GM19240 (cell line): ENCODE data around the gene E2F1.

Experiments used
- DNase-seq: peaks from one replicate; pipeline ENCODE4 v3.0.0; 2011; ENCODE audit warnings: low spot score; ENCODE audit not compliant: insufficient read length

The E2F1 gene

GRCh38 chr20:33686100-33686983 lies at the start of gene E2F1:
Gene E2F1 (minus strand): TSS chr20:33686385. CDS start chr20:33686264, 121 bp downstream.
- DNase-seq = peak; percentile 98

- no peak for DNase-seq
Observed at GRCh38 chr20:33733654-33734576, 47.7 kb upstream of the E2F1 start.

- DNase-seq = peak; percentile 30
Observed at GRCh38 chr20:33732166-33732970, 46.2 kb upstream of the E2F1 start.

GRCh38 chr20:33731693-33732165 lies 45.5 kb upstream of the E2F1 start, which contains the start of gene ZNF341:
Gene ZNF341 (plus strand): TSS chr20:33731996. CDS start chr20:33732022, 26 bp downstream.
- DNase-seq = peak; percentile 43

DNA sequence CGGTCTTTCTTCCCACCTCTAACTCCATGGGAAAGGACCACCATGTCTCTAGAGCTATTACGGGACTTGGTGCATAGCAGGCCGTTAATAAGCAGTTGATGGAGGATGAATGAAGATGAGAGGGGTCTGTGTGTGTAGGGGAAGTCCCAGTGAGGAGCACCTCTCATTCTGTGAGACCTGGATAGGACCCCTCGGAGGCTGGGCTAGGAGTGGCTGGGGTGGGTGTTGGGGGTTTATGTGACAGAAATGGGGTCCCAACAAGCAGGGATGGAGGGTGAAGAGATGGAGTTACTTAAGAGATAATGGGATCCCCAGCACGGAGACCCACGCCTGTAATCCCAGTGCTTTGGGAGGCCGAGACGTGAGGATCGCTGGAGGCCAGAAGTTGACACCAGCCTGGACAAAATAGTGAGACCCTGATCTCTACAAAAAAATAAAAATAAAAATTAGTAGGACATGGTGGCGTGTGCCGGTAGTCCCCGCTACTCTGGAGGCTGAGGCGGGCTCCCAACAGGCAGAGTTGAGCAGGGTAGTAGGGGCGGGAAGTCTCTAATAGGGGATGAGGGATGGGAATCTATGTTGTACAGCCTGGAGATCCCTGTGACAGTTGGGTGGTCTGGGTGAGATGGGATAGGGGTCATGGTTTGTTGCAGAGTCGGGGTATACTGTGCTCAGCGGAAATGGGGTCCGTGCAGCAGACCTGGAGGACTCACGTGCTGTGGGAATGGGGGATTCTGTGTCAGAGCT lies 44.9 kb upstream of the E2F1 start:
- no peak for DNase-seq

- no peak for DNase-seq
Observed at GRCh38 chr20:33729101-33729500, 42.9 kb upstream of the E2F1 start.

DNA sequence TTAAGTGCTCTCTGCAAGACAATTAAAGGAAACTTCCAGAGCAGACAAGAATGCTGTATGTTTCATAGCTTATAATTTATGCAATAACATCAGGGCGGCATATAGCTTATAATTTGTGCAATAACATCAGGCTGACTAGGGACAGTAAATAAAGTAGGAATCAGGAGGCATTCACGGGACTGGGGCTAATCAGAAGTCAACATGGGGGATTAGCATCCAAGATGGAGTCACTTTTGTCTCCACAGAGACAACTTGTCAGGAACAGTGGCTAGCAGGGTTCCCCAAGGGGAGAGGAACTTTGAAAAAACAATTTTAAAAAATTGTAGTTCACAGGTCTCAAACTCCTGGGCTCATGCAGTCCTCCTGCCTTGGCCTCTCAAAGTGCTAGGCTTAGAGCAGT lies 42.3 kb upstream of the E2F1 start:
- no peak for DNase-seq

DNA sequence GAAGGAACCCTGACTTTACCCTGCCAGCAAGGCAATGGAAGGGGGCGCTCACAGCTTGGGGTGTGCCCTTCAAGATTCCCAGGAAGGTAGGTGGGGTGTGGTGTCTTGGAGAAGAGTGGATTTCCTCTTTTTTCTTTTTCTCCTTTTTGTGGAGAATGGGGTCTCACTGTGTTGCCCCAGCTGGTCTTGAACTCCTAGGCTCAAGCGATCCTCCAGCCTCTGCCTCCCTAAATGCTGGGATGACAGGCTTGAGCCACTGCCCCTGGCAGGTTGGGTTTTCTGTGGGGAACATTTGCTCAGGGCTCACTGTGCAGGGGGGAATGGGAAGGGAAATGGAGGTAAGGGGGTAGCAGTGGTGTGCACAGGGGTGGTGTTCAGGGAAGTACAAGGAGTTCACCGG lies 41.6 kb upstream of the E2F1 start:
- no peak for DNase-seq

GRCh38 chr20:33727115-33727479 lies 40.9 kb upstream of the E2F1 start:
- no peak for DNase-seq

DNA sequence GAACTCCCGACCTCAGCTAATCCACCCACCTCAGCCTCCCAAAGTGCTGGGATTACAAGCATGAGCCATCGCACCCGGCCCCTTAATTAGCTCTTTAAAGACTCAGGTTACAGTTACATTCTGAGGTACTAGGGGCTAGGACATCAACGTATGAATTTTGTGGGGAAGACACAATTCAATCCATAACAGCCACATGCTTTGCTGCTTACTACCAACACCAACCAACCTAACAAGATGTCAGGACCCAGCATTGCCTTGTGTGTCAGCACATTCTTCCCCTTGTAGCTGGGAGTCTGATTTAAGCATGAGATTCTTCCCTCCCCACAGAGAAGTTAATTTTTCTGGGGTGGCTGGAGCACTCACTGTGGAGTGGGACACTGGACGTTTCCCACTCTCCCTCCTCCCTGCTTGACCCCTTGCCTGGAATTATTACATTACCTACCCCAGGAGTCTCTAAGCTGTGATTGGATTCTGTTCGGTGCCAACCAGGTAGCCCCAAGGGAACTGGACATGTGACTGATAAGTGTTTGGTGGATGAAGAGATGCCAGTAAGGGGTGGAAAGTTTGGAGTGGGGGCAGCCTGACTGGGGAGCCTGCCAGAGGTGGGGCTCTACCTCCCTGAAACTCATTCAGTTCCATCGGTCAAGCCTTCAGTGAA lies 39.6 kb upstream of the E2F1 start:
- no peak for DNase-seq

- DNase-seq = no peak
Observed at GRCh38 chr20:33724439-33725094, 38.4 kb upstream of the E2F1 start.

DNA sequence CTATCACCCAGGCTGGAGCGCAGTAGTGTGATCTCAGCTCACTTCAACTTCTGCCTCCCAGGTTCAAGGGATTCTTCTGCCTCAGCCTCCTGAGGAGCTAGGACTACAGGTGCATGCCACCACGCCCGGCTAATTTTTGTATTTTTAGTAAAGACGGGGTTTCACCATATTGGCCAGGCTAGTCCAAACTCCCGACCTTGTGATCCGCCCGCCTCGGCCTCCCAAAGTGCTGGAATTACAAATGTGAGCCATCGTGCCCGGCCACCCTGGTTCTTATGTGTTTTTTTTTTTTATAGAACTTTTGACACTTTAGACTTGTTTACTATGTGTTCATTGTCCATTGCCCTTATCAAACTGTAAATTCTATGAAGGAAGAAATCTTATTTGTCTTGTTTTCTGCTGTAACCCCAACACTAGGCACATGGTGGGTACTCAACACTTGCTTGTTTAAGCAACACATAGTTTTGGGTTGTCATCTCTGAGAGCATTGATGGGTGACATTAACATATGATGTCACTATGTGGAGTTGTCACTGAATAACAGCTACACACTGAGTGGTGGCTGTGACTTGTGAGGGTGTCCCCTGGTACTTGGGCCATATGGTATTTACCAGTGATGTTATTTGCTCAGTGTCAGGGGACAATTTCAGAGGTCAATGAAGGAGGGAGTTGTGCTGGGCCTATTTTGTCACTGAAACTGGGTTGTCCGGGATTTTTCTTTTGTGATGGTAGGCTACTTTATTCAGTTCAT lies 35.4 kb upstream of the E2F1 start:
- no peak for DNase-seq

GRCh38 chr20:33719989-33720709 lies 34.0 kb upstream of the E2F1 start, which contains the start of gene PXMP4:
Gene PXMP4 (minus strand): TSS chr20:33720310. CDS start chr20:33720207, 103 bp downstream.
- DNase-seq = peak; percentile 96

DNA sequence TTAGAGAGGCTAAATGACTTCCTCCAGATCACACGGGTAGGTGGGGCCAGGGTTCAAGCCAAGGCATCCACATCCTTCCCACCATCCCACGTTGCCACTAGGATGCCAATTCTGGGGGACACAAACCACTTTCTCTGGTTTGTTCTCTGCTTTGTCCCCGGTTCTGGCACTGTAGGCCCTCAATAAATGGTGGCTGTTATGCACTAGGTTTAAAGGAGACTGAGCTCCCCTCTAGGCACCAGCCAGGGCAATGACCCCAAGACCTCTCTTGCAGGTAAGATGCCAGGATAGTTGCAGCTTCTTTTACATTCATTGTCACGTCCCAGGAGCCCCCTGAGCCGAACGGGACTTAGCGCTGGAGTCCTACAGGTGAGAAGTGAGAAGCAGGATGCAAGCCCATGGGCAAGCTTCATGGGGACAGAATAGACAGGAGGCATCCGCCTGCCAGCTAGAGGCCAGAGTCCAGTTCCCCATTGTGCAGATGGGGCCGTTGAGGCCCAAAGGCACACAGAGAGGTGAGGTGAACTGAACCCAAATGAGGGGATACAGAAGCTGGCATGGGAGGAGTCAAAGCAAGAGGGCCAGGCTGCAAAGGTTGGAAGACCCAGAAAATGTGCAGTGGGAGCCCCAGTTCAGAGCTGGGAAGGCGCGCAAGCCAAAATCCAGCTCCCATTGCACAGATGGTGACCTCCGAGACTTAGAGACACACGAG lies 33.2 kb upstream of the E2F1 start:
- DNase-seq = no peak

GRCh38 chr20:33716498-33716897 lies 30.3 kb upstream of the E2F1 start:
- DNase-seq = no peak

GRCh38 chr20:33713865-33714367 lies 27.7 kb upstream of the E2F1 start:
- DNase-seq = no peak

DNA sequence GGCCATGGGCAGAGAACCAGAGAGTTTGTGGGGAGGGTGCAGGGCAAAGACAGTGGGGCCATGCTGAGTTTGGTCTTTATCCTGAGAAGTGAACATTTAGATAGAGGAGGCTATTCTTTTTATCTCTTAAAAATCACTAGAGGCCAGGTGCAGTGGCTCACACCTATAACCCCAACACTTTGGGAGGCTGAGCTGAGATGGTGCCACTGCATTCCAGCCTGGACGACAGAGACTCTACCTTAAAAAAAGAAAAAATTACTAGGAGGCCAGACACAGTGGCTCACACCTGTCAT lies 25.2 kb upstream of the E2F1 start:
- no peak for DNase-seq
